ENCODE measurements around the gene FANCL.

DNA sequence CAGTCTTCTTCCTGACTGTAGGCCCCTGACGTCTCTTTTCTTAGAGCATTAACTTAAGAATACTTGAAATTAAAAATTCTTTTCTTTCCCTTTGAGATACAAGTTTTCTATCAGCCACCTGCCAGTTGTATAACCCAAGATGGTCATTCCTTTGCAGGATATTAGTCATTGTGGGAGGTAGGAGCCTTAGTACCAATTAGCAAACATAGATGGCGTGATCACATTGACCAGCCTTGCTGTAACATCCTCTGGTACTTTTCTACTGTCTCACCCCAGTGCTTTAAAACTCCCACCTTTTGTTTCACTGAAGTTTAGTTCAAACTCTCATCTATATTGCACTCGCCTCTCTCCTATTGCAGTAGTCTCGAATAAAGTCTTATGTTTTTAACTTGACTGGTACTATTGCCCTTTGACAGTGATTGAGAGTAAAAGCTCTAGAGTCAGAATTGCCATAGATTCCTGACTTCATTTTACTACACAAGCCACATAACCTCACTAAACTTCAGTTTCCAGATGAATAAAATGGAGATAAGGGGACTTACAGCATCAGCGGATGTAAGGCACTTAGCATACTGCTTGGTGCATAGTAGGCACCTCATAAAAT lies 120.4 kb downstream of the FANCL start:
- TF ChIP-seq, protein P1, sequence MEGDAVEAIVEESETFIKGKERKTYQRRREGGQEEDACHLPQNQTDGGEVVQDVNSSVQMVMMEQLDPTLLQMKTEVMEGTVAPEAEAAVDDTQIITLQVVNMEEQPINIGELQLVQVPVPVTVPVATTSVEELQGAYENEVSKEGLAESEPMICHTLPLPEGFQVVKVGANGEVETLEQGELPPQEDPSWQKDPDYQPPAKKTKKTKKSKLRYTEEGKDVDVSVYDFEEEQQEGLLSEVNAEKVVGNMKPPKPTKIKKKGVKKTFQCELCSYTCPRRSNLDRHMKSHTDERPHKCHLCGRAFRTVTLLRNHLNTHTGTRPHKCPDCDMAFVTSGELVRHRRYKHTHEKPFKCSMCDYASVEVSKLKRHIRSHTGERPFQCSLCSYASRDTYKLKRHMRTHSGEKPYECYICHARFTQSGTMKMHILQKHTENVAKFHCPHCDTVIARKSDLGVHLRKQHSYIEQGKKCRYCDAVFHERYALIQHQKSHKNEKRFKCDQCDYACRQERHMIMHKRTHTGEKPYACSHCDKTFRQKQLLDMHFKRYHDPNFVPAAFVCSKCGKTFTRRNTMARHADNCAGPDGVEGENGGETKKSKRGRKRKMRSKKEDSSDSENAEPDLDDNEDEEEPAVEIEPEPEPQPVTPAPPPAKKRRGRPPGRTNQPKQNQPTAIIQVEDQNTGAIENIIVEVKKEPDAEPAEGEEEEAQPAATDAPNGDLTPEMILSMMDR (IDR thresholded peaks at IDR 0.05), result no peak
- TF ChIP-seq POLR2A (IDR thresholded peaks at IDR 0.05), result no peak
